Colon (tissue), 2 donors: ENCODE measurements around the gene GJB4.

Experiments
- FAIRE-seq: peaks from 2 replicates; lab custom pipeline; 2012; peaks lifted over from hg19 to GRCh38; lab: Jason Lieb, UNC
- donor health status: control.
- donor health status: control.

Gene GJB4

DNA sequence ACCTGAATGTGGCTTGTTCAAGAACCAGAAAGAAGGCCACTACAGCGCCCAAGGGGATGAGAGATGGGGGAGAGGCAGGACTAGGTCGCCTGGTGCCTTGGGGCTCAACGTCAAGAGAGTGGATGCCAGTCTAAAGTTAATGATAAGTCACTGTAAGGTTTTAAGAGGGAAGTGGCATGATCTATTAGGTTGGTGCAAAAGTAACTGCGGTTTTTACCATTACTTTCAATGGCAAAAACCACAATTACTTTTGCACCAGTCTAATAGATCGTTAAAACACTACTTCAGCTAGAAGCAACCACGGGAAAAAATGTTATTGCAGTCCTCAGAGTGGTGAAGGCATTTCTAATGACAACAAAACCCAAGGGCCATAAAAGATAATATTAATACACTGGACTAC lies 18.8 kb downstream of the GJB4 start:
- FAIRE-seq: no peak

DNA sequence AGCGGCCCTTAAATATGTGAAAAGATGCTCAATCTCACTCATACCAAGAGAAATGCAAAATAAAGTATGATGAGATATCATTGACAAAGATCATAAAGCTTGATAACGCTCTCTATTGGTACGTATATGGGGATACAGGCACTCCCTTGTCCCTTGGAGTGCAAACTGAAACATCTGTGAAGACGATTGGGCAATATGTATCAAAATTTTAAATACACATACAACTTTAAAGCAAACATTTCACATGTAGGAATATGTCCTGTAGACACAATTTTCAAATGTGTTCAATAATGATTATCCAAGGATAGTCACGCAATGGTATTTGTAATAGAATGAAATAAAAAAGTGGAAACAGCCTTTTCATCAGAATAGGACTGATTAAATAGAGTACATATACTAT lies 19.5 kb downstream of the GJB4 start:
- no peak for FAIRE-seq

DNA sequence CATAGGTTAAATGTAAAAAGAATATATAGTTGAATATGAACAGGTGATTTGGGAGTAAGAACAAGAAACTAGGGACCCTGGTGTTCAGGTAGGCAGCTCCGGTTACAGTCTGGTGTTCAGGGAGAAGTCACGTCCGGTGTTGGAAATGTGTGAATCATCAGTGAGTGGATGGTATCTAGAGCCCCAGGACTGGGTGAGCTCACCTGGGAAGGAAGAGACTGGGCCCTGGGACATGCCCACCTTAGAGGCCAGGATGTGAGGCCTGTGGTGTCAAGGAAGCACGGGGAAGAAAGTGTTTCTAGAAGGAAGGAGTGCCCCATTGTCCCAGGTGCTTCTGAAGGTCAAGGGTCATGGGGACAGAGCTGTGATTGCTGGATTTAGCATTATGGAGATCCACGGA lies 20.0 kb downstream of the GJB4 start:
- FAIRE-seq: no peak

DNA sequence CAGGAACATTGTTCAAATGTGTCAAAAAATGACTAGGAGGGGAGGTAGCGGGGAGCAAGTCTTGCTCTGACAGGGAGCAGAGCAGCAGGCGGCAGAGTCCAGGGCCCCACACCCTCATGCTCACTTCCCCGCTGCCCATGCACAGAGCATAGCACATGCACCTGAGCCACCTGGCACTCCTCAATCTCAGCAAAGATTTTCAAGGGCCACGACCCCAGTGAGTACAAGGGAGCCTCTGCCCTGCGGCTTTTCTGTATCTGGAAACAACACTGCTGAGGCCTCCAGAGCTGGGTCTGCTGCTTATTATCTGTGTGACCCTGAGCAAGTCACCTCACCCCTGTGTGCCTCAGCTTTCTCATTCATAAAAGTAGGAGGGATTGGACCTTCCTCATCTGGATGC lies 20.4 kb downstream of the GJB4 start:
- FAIRE-seq: no peak

DNA sequence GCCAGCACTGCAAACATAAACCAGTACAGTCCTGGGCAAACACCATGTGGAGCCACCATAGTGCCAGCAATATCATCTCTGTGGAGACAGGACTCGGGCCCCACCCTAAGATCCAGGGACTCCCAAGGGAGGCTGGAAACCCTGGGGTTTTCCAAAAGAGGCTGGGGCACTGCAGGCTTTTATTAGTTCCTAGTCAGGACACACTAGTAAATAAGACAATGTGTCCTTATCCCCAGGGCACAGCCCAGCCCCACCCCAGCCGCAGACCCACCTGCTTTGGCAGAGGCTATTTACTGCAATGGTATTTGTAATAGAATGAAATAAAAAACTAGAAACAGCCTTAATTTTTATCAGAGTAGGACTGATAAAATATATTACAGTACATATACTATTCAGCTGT lies 21.0 kb downstream of the GJB4 start:
- FAIRE-seq: no peak

DNA sequence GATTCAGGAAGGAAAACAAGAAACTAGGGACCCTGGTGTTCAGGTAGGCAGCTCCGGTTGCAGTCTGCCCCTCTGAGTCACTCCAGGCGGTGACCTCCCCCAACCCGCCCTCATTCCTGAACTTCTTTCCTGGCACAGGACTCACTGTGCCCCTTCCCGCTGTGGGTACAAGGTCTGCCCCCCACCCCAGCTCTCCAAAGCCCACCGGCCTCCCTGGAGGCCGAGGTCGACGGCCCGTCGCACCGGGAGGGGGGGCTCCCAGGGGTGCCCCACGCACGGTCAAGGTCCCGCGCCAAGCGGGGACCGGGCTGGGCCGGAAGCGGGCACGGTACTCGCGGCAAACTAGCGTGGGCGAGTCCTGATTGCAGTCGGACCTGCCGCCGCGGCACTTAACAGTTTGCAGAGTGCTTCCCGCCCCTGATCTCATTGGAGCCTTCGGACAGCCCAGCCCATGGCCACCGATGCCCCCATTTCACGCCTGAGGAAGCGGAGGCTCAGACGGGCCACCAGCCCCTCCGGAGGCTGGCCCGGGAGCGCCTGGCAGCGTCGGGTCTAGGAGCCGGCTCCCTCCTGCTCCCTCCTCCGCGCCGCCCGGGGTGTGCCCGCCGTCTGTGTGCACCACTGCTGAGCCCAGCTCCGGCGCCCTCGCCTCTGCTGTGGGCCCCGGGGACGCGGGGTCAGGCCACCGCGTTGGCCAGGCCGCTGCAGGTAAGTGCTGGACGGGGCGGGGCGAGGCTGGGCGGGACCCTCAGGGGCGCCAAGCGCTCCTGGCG lies 21.7 kb downstream of the GJB4 start, which contains the start of gene GJB3:
Gene GJB3 (plus strand): TSS at position 144 of the 773 bp plus-strand sequence. CDS start 3,549 bp downstream, outside the sequence.
- FAIRE-seq: no peak

DNA sequence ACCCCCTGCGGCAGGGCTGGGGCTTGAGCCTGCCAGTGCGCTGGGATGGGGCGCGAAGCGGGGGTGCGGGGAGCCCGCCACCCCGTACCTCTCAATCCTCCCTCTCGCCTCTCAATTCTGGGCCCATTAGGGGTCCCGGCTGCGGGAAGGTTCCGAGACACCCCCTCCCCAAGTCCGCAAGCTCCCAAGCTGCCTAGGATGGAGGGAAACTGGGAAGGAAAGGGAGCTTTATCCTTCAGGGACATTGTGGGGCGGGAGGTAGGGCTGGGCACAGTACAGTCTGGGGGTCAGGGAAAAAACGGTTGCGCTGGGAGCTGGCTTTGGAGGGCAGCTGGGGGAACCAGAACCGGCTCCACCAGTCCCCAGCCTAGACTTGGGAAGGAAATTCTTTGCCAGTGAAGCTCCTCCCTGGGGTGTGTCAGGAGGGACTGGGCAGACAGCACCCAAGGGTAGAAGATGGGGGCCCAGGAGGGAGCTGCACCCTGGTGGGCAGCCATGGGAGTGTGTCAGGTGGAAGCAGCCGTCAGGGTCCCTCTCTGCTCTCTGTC lies 22.4 kb downstream of the GJB4 start:
- FAIRE-seq: no peak

DNA sequence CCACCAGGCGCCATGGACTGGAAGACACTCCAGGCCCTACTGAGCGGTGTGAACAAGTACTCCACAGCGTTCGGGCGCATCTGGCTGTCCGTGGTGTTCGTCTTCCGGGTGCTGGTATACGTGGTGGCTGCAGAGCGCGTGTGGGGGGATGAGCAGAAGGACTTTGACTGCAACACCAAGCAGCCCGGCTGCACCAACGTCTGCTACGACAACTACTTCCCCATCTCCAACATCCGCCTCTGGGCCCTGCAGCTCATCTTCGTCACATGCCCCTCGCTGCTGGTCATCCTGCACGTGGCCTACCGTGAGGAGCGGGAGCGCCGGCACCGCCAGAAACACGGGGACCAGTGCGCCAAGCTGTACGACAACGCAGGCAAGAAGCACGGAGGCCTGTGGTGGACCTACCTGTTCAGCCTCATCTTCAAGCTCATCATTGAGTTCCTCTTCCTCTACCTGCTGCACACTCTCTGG lies 25.2 kb downstream of the GJB4 start:
- no peak for FAIRE-seq

DNA sequence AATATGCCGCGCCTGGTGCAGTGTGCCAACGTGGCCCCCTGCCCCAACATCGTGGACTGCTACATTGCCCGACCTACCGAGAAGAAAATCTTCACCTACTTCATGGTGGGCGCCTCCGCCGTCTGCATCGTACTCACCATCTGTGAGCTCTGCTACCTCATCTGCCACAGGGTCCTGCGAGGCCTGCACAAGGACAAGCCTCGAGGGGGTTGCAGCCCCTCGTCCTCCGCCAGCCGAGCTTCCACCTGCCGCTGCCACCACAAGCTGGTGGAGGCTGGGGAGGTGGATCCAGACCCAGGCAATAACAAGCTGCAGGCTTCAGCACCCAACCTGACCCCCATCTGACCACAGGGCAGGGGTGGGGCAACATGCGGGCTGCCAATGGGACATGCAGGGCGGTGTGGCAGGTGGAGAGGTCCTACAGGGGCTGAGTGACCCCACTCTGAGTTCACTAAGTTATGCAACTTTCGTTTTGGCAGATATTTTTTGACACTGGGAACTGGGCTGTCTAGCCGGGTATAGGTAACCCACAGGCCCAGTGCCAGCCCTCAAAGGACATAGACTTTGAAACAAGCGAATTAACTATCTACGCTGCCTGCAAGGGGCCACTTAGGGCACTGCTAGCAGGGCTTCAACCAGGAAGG lies 25.8 kb downstream of the GJB4 start:
- FAIRE-seq: no peak

DNA sequence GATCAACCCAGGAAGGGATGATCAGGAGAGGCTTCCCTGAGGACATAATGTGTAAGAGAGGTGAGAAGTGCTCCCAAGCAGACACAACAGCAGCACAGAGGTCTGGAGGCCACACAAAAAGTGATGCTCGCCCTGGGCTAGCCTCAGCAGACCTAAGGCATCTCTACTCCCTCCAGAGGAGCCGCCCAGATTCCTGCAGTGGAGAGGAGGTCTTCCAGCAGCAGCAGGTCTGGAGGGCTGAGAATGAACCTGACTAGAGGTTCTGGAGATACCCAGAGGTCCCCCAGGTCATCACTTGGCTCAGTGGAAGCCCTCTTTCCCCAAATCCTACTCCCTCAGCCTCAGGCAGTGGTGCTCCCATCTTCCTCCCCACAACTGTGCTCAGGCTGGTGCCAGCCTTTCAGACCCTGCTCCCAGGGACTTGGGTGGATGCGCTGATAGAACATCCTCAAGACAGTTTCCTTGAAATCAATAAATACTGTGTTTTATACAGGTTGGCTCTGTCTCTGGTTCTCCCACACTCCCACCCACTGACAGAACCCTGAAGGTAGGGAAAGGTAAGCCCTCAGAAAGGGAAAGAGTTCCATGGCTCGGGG lies 26.4 kb downstream of the GJB4 start:
- no peak for FAIRE-seq

DNA sequence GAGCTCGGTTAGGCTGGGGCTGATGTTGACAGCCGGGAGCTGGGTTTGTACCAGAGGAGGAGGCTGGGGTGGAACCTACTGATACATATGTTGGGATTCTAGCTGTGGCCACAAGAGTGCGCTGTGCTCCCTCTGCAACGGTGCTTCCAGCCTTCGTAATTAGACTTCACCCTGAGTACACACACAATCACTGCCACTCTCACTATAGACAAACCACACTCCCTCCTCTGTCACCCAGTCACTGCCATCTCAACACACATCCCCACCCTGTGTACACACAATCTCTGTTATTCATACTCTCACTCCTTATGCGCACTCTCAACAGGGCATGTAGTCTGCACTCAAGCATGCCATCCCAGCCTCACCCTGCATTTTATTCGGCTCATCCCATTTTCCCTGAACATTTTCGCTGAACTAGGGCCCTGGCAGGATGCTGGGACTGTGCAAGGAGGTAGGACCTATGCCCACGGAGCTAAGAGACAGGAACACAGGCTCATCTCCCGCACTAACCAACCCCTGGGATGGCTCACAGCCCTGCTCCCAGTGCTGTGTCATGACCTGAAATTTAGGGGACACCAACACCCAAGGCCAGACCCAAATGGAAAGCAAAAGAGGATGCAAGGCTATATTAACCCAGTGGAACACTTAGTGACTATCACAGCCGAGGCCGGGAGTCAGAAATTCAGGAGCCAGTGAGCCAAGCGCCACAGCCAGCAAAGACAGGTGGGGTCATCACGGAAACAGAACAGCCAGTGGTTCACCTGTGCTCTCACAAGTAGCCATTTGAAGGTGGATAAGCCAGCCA lies 27.2 kb downstream of the GJB4 start:
- FAIRE-seq: no peak

DNA sequence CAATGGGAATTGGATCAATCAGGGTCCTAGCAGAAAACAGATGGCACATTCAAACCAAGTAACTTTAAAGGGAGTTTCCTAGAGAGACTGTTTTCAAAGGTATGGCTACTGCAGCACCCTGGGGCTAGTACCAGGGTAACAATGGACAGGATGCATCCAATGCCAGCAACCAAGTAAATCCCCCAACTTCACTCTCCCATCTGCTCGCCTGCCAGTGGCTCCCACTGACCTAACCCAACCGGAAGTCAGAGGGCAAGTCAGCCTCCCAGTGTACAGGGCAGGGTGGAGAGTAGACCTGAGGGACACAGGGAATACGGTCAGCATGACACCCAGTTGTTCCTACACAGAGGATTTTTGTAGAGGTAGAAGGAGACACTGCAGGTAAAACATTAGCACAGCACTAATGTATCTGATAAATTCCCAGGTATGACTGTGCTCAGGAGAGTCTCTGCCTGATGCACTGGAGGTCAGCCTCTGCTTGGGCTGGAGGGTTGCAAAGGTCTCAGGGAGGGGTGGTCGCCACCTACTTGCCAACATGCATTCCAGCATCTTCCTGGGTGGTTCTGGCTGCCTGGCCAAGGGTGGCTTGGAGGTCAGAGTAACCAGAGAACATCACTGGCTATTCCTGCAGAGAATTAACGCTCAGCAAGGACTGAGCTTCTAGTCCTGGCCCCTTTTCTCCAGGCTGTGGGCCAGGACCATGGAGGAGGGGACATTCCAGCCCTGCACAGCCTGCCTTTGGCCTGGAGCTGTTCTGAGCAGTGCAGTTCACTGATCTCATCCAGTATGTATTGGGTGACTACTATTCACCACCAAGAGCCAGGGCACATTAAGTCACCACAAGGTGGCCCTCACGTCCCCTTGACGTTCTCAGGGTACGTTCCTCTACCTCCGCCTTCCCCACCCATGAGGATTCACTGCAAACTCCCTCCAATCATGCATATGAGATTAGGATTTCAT lies 28.2 kb downstream of the GJB4 start:
- no peak for FAIRE-seq

DNA sequence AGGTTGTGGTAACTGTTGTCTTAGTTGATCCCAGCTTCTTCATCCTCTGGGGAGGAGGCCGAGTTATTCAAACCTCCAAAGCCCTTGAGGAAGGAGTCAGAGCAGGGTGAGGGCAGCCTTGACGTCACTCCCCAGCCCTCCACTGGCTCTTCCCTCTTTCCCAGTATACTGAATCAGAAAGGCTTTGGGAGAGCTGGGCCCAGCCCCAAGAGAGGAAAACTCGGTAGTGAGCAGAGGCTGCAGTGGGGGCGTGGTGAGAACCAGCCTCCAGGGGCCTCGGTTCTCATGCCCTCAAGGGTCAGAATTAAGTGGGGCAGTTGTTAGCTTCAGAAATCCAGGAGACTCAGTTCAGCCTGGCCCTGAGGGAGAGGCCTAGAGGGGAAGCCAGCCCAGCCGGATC lies 31.4 kb downstream of the GJB4 start:
- FAIRE-seq: no peak

DNA sequence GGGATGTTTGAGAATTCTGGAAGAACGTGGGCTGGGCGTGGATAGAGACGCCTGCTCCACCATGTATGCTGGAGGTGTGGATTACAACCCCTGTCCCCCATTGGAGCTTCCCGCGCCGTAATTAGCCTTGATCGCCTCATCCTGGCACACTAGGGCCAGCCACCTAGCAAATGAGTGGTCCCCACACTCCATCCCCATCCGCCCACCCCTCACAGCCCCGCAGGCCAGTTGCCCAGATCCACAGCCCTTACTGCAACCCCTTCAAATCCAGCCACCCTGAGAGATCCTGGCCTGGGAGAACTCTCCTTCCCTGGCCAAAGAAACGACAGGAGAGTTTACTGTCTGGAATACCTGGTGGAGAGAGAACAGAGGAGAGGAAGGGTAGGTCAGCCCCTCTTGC lies 32.9 kb downstream of the GJB4 start:
- FAIRE-seq: no peak

DNA sequence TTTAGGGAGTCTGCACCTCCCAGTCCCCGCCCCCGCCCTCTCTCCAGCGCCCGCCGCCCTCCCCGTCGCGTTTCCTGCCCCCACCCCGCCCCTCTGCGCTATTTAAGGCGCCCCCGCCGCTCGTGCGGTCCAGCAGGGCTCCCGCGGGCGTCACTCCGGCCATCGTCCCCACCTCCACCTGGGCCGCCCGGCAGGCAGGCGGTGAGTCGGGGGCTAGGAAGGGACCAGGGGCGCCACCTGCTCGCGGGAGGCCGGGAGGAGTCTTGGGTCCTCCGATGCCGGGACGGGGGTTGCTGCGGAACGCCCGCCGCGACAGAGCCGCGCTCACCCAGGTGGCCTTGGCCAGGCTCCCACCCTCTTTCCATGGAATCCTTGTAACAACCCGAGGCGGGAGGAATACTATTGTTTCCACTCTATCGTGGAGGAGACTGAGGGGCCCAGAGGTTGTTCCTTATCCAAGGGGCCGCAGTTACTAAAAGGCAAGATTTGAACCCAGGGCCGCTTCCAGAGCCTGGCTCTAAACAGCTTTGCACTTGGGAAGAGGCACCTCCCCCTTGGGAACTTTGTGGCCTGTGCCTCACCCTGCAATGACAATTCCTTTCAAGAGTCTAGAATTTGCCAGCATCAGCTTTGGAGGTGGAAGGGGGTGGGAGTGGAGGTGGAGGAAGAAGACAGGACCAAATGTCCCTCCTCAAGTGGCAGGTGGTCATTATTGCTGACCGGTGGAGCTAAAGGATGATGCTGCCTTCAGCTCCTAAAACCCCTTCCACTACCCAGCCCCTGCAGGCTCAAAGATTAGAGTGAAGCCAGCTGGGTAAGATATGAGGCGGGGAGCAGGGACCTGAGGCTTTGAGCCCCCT lies 33.6 kb downstream of the GJB4 start, which contains the start of gene GJA4:
Gene GJA4 (plus strand): TSS at position 132 of the 860 bp plus-strand sequence. CDS start 1,215 bp downstream, outside the sequence.
- FAIRE-seq: no peak

DNA sequence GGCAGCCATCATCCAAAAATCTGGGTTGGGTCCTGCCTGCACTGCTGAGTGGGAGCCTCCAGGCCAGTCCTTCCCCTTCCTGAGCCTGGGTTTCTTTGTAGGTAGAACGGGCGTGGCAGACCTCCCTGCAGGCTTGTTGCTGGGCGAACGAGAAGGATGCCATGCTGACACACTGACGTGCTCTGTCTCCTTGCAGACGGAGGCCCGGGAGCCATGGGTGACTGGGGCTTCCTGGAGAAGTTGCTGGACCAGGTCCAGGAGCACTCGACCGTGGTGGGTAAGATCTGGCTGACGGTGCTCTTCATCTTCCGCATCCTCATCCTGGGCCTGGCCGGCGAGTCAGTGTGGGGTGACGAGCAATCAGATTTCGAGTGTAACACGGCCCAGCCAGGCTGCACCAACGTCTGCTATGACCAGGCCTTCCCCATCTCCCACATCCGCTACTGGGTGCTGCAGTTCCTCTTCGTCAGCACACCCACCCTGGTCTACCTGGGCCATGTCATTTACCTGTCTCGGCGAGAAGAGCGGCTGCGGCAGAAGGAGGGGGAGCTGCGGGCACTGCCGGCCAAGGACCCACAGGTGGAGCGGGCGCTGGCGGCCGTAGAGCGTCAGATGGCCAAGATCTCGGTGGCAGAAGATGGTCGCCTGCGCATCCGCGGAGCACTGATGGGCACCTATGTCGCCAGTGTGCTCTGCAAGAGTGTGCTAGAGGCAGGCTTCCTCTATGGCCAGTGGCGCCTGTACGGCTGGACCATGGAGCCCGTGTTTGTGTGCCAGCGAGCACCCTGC lies 34.7 kb downstream of the GJB4 start:
- FAIRE-seq: no peak

DNA sequence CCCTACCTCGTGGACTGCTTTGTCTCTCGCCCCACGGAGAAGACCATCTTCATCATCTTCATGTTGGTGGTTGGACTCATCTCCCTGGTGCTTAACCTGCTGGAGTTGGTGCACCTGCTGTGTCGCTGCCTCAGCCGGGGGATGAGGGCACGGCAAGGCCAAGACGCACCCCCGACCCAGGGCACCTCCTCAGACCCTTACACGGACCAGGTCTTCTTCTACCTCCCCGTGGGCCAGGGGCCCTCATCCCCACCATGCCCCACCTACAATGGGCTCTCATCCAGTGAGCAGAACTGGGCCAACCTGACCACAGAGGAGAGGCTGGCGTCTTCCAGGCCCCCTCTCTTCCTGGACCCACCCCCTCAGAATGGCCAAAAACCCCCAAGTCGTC lies 35.2 kb downstream of the GJB4 start:
- FAIRE-seq: no peak

DNA sequence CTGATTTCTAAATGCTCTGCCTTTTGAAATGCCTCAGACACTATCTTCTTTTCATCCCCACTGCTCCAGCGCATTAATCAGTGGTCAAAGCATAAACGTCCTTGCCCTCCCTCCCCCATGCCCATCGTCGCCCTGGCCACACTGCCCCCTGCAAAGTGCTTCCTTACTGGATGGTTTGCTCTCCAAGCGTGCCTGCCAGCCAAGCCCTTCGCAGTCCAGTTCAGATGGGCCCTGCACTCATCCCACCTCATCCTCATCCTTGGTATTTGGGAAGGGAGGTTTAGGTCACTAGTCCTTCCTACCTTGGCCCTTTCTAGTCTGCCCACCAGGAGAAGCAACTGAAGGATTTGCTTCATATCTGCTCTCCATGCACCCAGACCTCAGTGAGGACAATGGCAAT lies 36.4 kb downstream of the GJB4 start:
- FAIRE-seq: no peak

DNA sequence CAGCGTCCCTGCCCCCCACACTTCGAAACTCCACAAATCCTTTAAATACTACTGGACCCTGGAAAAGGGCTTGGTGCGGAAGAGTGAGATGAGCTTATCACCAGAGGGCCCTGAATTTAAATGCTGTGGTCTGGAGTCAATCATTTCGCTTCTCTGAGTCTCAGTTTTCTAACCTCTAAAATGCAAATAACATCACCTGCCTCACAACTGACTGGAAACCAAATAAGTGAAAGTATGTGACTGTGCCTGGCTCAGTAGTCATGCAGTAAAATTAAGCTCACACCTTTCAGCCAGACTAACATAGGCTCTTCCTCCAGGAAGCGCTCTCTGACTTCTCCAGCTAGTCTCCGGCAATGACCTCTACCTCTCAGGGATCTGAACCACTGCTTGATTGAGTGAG lies 37.5 kb downstream of the GJB4 start:
- no peak for FAIRE-seq
